HG02678 (cell line): Measurements from ENCODE around the gene UBL7.
"Not testable (repeated sequence)": the region's sequence is repeated elsewhere in the genome, so short reads cannot be mapped to it uniquely, and the experiment has no call there.

Source experiments
- ATAC-seq: cut with Tn5 transposase; IDR thresholded peaks from one replicate; pipeline ENCODE4 v1.9.1; 2021; ENCODE audit warnings: mild to moderate bottlenecking, moderate library complexity; ENCODE audit not compliant: unreplicated experiment

The UBL7 gene, protein sequence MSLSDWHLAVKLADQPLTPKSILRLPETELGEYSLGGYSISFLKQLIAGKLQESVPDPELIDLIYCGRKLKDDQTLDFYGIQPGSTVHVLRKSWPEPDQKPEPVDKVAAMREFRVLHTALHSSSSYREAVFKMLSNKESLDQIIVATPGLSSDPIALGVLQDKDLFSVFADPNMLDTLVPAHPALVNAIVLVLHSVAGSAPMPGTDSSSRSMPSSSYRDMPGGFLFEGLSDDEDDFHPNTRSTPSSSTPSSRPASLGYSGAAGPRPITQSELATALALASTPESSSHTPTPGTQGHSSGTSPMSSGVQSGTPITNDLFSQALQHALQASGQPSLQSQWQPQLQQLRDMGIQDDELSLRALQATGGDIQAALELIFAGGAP

DNA sequence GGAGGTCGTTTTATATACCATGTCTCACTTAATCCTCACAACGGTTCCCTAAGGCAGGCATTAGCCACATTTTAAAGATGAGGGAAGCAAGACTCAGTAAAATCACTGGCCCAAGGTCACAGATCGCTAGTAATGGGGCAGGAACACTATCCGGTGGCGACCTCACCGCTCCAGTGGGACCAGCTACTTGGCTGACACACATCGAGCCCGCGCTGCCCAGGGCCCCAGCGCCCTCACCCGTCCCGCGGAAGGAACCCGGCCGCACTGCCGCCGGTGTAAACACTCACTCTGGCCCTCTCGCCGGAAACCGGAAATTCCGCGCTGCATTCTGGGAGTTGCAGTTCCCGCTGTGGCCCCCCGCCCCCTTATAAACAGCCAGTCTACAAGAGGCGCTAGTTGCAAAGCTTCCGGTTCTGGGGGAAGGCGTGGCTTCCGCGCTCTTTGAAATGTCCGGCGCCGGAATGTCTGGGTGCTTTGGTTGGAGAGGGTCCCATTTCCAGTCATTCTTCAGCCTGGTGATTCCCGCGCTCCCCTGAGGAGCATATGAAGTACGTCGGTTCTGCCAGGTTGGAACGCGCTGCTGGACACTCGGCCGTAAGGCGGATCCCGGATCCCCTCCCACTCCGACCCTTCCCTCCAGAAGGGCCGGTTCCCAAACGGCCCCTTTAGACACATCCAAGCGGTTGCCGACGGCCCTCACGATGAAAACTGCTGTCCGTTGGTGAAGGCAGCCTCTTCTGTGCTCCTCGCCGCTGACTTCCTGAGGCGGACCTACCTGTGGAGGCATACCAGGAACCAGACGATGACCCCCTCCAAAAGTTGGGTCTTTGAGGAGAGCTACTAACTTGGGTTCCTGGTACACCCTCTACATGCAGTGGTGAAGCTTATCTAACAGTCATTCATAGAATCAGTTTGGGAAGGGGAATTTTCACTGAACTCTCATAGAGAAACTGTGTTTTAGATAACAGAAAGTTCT is at the start of gene UBL7:
UBL7 (minus strand) TSS at position 290 of the 976 bp plus-strand sequence. CDS start 2,293 bp downstream, outside the sequence.
- peak; percentile 89 for ATAC-seq

DNA sequence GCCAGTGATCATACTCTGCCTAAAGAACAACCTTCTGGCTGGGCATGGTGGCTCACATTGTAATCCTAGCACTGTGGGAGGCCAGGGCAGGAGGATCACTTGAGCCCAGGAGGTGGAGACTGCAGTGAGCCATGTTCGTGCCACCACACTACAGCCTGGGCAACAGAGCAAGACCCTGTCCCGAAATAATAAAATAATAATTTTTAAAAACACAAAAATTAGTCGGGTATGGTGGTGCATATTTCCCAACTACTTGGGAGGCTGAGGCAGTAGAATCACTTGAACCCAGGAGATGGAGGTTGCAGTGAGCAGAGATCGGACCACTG is 45.5 kb upstream of the UBL7 start:
- no peak for ATAC-seq

DNA sequence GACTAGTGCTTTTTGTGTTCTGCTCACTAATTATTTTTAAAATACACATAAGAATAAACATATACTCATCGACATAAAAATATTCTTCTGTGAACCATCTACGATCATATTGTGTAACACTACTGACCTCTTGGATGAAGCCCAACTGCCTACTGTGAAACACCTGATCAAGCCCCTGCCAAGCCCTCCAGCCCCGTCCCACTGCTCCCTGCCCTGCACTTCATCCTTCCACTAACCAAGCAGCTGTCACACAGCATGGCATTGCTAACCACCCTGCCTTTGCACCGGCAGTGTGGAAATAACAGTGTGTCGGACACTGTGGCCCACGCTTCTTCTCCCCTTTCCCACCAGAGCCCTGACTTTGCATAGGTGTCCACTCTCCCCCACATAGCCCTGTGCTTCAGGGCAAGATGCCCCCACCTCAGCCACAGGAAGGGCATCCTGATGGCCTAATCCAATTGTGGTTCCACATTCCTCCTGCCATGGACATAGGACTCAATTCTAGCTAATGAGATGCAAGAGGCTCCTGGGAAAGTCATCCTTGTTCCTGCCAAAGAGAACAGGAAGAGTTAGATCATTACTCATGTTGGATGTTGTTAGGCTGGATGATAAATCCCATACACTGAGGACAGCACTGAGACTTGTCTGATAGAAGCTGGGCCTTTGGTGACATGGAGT is 45.0 kb upstream of the UBL7 start:
- no peak for ATAC-seq

DNA sequence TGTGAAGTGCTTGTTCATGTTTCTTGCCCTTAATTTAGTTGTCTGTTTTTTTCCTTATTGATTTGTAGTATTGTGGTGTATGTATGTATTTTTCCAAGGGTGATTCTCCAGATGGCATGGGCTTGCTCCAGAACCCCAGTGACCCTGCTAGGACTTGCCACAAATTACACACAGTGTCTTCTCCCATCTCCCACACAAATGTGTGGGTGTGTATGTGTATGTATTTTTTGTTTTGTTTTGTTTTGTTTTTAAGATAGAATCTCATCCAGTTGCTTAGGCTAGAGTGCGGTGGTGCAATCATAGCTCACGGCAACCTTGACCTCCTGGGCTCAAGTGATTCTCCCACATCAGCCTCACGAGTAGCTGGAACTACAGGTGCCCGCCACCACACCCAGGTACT is 43.9 kb upstream of the UBL7 start:
- ATAC-seq, result no peak

DNA sequence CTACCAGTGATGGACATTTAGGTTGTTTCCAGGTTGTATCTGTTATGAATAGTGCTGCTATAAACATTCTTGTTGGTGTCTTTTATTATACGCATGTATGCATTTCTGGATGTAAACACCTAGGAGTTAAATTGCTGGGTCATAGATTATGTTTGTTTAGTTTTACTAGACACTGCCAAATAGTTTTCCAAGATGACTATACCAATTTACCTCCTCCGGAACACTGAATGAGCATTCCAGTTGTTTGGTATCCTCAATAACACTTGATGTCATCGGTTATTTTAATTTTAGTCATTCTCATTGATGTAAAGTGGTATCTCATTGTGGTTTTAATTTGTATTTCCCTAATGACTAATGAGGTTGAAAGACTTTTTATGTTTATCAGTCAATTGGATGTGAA is 43.5 kb upstream of the UBL7 start:
- ATAC-seq, result no peak

DNA sequence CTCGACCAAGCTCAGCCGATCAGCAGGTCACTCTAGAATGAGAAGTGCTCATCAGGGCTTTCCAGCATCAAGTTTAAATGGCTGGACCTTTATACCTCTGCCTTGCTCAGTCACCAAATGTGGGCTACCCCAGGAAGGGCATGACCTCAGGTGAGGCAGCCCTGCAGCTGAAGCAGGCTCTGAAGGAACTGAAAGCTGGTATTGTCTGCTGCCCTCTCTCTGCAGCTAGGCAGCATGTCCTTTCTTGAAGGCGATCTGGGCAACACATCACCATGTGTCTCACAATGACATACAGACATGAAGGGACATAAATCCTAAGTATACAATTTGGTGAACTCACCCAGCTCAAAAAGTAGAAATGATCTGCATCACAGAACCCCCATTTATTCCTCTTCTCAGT is 41.3 kb upstream of the UBL7 start:
- no peak for ATAC-seq

DNA sequence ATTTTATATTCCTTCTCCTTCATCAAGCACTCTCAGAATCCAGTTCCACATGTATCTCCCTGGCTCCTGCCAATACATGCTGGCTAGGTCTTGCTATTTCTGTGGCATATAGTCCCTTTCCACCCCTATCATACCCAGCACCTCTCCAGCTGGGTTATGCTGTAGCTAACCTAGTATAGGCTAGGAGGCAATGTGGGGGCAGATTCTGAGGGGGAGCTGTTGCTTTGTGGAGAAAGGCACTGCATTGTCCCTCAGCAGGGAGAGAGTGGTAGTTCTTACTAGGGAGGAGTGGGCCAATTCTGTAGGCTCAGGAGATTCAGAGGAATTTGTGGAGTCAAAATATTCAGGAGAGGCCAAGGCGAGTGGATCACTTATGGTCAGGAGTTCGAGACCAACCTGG is 39.4 kb upstream of the UBL7 start:
- no peak for ATAC-seq

DNA sequence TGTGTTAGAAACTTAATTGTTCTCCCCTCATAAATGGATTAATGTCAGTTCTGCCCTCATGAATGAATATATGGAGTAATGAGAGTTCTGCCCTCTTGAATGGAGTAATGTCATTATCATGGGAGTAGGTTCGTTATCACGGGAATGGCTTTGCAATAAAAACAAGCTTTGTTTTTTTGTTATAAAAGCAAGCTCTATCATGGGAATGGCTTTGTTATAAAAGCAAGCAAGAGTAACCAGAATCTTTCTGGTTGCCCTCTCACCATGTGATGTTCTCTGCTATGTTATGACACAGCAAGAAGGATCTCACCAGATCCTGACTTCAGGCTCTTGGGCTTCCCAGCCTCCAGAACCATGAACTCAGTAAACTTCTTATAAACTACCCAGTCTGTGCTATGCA is 38.4 kb upstream of the UBL7 start:
- ATAC-seq, result no peak

DNA sequence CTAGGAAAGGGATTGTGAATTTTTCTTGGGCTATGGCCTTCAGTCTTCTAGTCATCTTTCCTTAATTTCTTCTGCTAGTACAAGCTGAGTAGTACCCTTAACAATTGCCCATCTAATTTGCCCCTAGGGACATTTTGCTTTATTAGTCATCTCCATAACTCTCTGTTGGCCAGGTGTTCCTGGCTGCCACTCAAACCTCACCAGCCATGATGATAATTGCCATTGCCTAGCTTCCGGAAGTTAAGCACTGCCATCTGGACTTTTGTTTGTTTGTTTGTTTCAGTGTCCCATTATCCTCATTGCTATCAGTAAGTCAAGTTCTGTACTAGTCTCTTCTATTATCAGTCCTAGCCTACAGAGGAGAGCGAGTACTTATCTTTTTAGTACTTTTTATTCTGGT is 36.6 kb upstream of the UBL7 start:
- no peak for ATAC-seq

DNA sequence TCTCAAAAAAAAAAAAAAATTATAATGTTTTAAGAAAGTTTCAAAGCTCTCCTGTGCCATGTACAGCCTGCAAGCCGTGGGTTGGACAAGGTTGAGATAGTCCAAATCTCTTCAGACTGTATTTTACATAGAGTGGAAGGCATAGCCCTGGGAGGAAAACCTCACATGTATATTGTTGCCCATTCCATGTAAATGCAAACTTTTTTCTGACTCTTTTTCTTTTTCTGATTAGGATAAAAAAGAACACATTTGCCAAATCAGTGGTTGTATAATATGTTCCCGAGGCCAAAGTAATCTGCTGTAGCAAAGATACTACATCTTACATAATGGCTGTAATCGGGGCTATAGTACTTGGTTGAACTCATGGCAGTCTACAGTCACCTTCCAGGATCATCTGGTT is 35.7 kb upstream of the UBL7 start:
- ATAC-seq, result no peak

DNA sequence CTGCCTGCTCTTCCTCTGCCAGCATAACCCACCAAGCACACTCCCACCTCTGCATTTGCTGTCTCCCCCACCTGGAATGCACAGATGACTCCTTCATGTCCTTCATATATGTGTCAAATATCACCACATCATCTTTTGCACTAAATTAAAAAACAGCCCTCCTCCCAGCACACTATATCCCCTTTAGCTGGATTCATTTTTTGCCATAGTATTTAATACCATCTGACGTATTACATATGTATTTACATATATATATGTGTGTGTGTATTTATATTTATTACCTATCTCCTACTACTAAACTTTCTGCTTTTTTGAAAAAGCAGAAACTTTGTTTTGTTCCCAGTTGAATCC is 29.4 kb upstream of the UBL7 start:
- ATAC-seq, result no peak

DNA sequence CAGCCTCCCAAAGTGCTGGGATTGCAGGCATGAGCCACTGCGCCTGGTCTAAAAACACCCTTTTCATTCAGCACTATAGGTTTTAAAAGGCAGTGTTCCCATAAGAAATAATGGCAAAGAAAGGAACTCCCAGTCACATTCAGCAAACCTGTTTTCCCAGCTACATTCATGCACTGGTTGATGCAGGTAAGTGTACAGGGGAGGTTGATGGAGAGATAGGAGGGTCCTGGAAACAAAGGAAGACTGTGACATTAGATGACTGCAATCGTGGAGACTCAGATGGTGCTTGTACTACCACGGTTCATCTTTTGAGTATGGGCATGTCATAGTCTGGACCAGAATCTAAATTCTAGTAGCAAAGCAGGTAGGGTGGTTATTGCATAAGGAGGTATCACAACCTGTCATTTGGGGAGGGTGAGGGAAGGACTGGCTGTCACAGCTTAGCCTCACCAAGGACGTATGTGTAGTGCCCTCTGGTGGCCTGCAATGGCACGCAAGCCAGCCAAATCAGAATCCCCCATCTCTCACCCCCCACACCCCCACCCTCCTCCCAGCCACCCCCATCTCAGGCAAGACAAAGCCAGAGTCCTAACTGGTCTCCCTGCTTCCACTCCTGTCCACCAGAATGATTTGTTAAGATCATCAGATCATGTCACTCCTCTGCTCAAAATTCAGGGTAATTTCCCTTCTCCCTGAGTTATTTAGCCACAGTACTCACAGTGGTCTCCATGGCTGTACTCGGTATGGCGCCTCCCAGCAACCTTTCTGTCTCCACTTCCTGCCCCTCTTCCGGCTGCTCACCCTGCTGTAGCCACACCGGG is 28.8 kb upstream of the UBL7 start:
- no peak for ATAC-seq

DNA sequence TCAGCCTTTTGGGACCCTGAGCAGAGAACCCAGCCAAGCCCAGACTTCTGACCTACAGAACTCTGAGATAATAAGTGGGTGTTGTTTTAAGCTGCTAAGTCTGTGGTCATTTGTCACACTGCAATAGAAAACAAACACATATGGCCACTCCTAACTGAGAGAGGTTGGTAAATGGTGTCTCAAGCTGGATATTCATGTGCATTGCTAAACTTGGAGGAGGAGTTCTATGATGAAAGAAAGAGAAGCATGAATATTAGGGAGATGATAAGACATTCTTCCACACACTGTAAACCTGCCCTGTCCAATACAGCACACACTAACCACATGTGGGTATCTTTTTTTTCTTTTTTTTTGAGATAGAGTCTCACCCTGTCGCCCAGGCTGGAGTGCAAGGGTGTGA is 27.8 kb upstream of the UBL7 start:
- no peak for ATAC-seq

DNA sequence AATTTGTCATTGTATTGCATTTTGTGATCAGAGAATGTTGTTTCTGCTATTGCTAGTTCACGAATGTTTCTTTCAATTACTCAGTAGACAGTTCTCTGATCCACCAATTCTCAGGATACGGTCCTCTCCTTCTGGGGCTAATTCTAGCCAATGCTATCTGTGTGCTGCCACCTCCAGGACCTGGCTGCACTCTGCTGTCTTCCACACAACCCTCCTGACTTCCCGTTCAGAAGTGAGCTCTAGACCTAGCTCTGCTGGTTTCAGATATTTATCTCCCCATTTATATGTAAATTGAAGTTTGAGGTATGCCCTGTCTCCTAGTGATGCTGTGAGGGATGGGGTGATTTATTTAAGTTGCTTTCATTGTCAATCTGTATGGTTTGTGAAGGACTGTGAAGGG is 21.7 kb upstream of the UBL7 start:
- ATAC-seq, result no peak

DNA sequence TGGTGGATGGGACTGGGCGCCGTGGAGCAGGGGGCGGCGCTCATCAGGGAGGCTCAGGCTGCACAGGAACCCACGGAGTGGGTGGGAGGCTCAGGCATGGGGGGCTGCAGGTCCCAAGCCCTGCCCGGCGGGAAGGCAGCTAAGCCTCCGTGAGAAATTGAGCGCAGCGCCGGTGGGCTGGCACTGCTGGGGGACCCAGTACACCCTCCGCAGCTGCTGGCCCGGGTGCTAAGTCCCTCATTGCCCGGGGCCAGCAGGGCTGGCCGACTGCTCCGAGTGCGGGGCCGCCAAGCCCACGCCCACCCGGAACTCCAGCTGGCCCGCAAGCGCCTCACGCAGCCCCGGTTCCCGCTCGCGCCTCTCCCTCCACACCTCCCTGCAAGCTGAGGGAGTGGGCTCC is 19.4 kb upstream of the UBL7 start:
- not testable (repeated sequence) for ATAC-seq

DNA sequence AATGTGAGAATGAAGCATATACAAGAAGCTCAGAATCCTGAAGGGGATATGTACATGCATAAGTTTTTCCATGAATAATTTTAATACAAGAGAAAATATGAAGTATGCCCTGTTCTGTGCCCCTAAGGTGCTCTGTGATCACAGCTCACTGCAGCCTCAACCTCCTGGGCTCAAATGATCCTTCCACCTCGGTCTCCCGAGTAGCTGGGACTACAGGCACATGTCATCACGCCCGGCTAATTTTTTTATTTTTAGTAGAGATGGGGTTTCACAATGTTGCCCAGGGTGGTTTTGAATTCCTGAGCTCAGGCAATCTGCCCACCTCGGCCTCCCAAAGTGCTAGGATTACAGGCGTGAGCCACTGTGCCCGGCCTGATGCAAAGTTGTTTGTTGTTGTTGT is 10.7 kb upstream of the UBL7 start:
- not testable (repeated sequence) for ATAC-seq

DNA sequence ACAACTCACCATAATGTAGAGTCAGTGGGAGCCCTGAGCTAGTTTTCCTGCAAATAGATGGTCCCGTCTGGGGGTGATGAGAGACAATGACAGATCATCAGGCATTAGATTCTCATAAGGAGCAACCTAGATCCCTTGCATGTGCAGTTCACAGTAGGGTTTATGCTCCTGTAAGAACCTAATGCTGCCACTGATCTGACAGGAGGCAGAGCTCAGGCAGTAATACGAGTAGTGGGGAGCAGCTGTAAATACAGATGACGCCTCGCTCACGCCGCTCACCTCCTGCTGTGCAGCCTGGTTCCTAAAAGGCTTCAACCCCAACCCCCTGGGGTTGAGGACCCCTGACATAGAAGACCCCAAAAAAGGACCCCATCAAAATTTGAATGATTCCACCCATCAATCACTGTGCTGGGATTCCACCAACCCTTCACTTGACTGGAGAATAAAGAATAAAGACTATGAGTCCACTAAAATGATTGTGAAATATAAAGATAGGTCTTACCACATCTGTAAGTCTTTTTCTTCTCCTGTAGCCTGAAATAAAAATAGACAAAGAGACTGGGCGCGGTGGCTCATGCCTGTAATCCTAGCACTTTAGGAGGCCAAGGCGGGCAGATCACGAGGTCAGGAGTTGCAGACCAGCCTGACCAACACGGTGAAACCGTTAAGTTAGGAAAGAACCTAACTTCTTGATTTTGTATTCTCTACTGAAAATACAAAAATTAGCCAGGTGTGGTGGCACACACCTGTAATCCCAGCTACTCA is 9.9 kb upstream of the UBL7 start:
- no peak for ATAC-seq

DNA sequence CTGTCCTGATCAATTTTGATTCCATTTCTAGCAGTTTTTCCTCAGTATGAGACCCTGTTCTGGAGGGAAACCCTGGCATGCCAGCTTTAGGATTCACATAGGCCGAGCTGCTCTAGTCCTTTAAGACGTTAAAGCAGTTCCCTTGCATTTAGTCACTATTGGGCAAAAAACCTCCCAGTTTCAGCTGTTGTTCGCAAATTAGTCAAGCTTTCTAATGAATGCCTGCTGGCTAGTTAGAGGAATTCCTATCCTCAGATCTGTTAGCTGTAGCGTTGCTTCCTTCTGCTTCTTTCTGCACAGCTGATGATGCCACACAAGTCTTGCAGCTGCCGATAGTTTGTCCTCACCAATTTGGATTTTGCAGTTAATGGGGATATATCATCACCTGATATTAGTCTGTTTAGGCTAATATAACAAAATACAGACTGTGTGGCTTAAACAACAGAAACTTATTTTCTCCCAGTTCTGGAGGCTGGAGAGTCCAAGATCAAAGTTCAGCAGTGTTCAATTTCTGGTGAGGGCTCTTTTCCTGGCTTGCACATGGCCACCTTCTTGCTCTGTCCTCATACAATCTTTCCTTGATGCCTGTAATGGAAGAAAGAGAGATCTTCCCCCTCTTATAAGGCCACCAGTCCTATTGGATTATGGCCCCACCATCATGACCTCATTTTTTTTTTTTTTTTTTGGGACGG is 7.5 kb upstream of the UBL7 start:
- ATAC-seq, result no peak

DNA sequence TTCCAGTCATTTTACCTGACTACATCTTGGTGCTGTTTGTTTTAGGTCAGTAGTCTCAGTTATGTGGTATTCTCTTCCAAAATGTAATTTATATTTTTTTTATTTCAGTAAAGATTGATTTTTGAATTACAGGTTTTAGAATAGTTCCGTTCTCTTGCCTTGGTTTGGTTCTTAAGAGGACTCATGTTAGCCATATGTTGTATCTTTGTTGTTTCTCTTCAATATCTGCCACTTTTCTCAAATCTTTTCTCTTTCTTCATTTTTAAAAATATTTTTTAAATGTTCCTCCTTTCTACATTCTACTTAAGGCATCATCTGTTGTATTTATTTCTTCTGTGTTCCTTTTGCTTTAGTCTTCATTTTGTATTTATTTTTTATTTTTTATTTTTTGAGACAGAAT is 5.6 kb upstream of the UBL7 start:
- no peak for ATAC-seq

DNA sequence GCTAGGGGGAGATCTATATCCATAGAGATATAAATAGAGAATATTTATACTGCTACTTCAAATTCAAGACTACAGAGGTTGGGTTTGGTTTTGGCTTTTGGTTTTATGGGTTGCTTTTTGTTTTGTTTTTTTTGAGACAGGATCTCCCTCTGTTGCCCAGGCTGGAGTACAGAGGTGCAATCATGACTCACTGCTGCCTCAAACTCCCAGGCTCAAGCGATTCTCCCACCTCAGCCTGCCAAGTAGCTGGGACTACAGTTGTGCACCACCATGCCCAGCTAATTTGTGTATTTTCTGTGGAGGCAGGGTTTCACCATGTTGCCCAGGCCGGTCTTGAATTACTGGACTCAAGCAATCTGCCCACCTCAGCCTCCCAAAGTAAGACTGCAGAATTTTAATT is 3.9 kb upstream of the UBL7 start:
- ATAC-seq, result no peak
